HG03575 (cell line): Measurements from ENCODE around the gene SLC2A8.

Source experiments
- ATAC-seq: cut with Tn5 transposase; IDR thresholded peaks from one replicate; pipeline ENCODE4 v1.9.1; 2021; ENCODE audit not compliant: unreplicated experiment, insufficient number of reproducible peaks, low FRiP score; ENCODE audit errors: extremely low read depth

Gene SLC2A8

GRCh38 chr9:127422133-127422782, 25.3 kb downstream of the SLC2A8 start:
- ATAC-seq, result no peak

GRCh38 chr9:127422787-127423186, 25.8 kb downstream of the SLC2A8 start:
- ATAC-seq, result no peak

- ATAC-seq, result no peak
Observed at GRCh38 chr9:127423476-127423933, 26.5 kb downstream of the SLC2A8 start.

GRCh38 chr9:127423934-127424675, 27.1 kb downstream of the SLC2A8 start, which contains the start of gene ZNF79:
Gene ZNF79 (plus strand): TSS chr9:127424382. CDS start chr9:127424788, 406 bp downstream.
- ATAC-seq, result no peak

- ATAC-seq, result no peak
Observed at GRCh38 chr9:127424676-127424999, 27.7 kb downstream of the SLC2A8 start.

GRCh38 chr9:127426756-127427155, 29.8 kb downstream of the SLC2A8 start:
- no peak for ATAC-seq

- no peak for ATAC-seq
Observed at GRCh38 chr9:127428348-127428747, 31.4 kb downstream of the SLC2A8 start.

GRCh38 chr9:127430415-127430814, 33.4 kb downstream of the SLC2A8 start:
- ATAC-seq, result no peak

GRCh38 chr9:127437497-127438264, 40.7 kb downstream of the SLC2A8 start:
- ATAC-seq, result no peak

- no peak for ATAC-seq
Observed at GRCh38 chr9:127438394-127438793, 41.4 kb downstream of the SLC2A8 start.

- no peak for ATAC-seq
Observed at GRCh38 chr9:127444283-127444920, 47.4 kb downstream of the SLC2A8 start.

GRCh38 chr9:127444921-127445850, 48.2 kb downstream of the SLC2A8 start:
- no peak for ATAC-seq

- ATAC-seq, result no peak
Observed at GRCh38 chr9:127445851-127446712, 49.1 kb downstream of the SLC2A8 start.

- no peak for ATAC-seq
Observed at GRCh38 chr9:127446713-127447415, 49.9 kb downstream of the SLC2A8 start.

- no peak for ATAC-seq
Observed at GRCh38 chr9:127447416-127448111, 50.6 kb downstream of the SLC2A8 start.

GRCh38 chr9:127448112-127448805, 51.3 kb downstream of the SLC2A8 start:
- ATAC-seq, result no peak
